Mucosa of descending colon (tissue), 3 donors: ENCODE measurements around the gene UNC13A. TPM values are rescaled to one million over a fixed set of nuclear protein-coding genes. Genes with fewer than 3 reads are reported as not detected.

Experiments
- ATAC-seq: fragments of 200-7000 bp; cut with Tn5 transposase; one replicate; pipeline ENCODE4 v1.9.1; 2020; ENCODE audit warnings: mild to moderate bottlenecking, moderate library complexity
- DNase-seq, 3 donors: peaks; one replicate each; pipeline ENCODE4 v3.0.0-alpha.2; 2020
- H3K36me3 ChIP-seq: fragments of 200-600 bp; one replicate; pipeline ENCODE4 v1.8.0; 2021; ENCODE audit warnings: low read depth, mild to moderate bottlenecking
- H3K4me1 ChIP-seq: fragments of 200-600 bp; one replicate; pipeline ENCODE4 v1.8.0; 2021; ENCODE audit warnings: low read depth, mild to moderate bottlenecking
- H3K4me3 ChIP-seq: fragments of 200-600 bp; one replicate; pipeline ENCODE4 v1.8.0; 2021; ENCODE audit warnings: mild to moderate bottlenecking
- H3K9me3 ChIP-seq: fragments of 200-600 bp; one replicate; pipeline ENCODE4 v1.8.0; 2021; ENCODE audit warnings: mild to moderate bottlenecking
- CTCF ChIP-seq: fragments of 200-600 bp; IDR thresholded peaks from one replicate; pipeline ENCODE4 v1.8.0; 2022; ENCODE audit warnings: antibody characterized with exemption, mild to moderate bottlenecking
- intact Hi-C, 2 donors: fragments of 100-400 bp; cut with DNase I in 1 of 2; cut with micrococcal nuclease in 1 of 2; formaldehyde crosslinking; loops; one replicate each; pipeline versions ENCODE4 v1.11.0 to v1.11.1; 2022; cut with DNase I, micrococcal nuclease
- total RNA-seq, 3 donors: library from RNA; stranded (reverse); fragmentation: NEBNext Ultra II Directional in 2 of 3; extraction: Animal tissue kit (Norgen Biotek cat#: 25700) in 2 of 3; gene quantifications; one replicate each; pipeline versions ENCODE4 v1.2.1 to v1.2.4, GENCODE V29; 2021 to 2023
- donor health status: DM: no; HTN: no; CAD: no; lungs with moderate emphysema.
- donor health status: DM: no; HTN: no; CAD: no.
- donor health status: DM: no; HTN: yes; CAD: no.

Gene UNC13A
- total RNA-seq, 3 donors from 2014 or later, result 0.53 to 0.85 (median 0.72) TPM

- DNase-seq (no peak), ATAC-seq (no peak)
- intact Hi-C loops, result no loop called here
- Histone ChIP-seq H3K36me3 (no peaks in the 10 kb centered on the region), H3K4me1 (no peaks in the 10 kb centered on the region), H3K4me3 (no peak overlapping the region), H3K9me3 (no peaks in the 10 kb centered on the region)
- TF ChIP-seq CTCF, result no peak
These were observed 61.6 kb downstream of the UNC13A start for GRCh38 chr19:17626456-17627015.

- TF ChIP-seq CTCF, result no peak
- no peaks in the 10 kb centered on the region for H3K36me3 ChIP-seq
- intact Hi-C loops, result no loop called here
These were observed 62.2 kb downstream of the UNC13A start for GRCh38 chr19:17625980-17626379.

GRCh38 chr19:17625043-17625442 is 63.1 kb downstream of the UNC13A start:
- Histone ChIP-seq H3K4me3 (no peak overlapping the region), H3K36me3 (no peaks in the 10 kb centered on the region), H3K4me1 (no peaks in the 10 kb centered on the region), H3K9me3 (no peaks in the 10 kb centered on the region)
- TF ChIP-seq CTCF, result no peak
- ATAC-seq (no peak), DNase-seq (no peak)
- intact Hi-C loops, result no loop called here

More at GRCh38 chr19:17625980-17626379, 62.2 kb downstream of the UNC13A start:
- ATAC-seq (no peak), DNase-seq (no peak)
- Histone ChIP-seq H3K9me3 (no peaks in the 10 kb centered on the region), H3K4me3 (no peak overlapping the region), H3K4me1 (no peaks in the 10 kb centered on the region)

GRCh38 chr19:17624314-17624991 is 63.7 kb downstream of the UNC13A start:
- intact Hi-C loops, result no loop called here

GRCh38 chr19:17623224-17623935 is 64.8 kb downstream of the UNC13A start:
- Histone ChIP-seq H3K4me1 (no peaks in the 10 kb centered on the region), H3K9me3 (no peaks in the 10 kb centered on the region), H3K4me3 (no peak overlapping the region), H3K36me3 (no peaks in the 10 kb centered on the region)
- intact Hi-C loops, result no loop called here
- no peak for ATAC-seq
- TF ChIP-seq CTCF, result no peak
- peak in 1 of 3 donors; percentile 23 for DNase-seq

More at GRCh38 chr19:17624314-17624991, 63.7 kb downstream of the UNC13A start:
- Histone ChIP-seq H3K4me1 (no peaks in the 10 kb centered on the region), H3K4me3 (no peak overlapping the region), H3K9me3 (no peaks in the 10 kb centered on the region), H3K36me3 (no peaks in the 10 kb centered on the region)
- no peak for ATAC-seq
- DNase-seq, result peak in 1 of 3 donors; percentile 16
- no peak for TF ChIP-seq CTCF
